ENCODE data around the gene GBX2. TPM values are rescaled to one million over a fixed set of nuclear protein-coding genes. Genes with fewer than 3 reads are reported as not detected.

The GBX2 gene
- total RNA-seq, 1 experiment from 2014 or later: 0.31 TPM

DNA sequence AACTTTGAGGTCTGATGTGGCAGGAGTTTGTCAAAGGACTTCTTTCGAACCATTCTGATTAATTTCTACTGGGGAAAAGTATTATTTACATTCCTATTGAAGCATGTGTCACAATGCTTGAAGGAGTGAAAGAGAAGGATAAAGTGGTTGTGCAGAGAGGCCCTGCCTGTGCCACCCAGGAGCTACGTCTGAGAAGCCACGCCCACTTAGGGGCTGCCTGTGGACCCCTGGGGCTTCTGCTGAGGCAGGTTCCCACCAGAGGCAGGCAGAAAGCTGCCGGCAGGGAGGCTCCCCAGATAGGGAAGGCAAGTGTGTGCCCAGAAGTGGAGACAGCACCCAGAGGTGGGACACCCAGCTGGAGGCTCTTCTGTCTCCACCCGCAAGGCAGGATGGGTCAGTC, 47.4 kb downstream of the GBX2 start:
- Histone ChIP-seq H2BK5ac (ENCODE audit: insufficient read length, low read length) (no peak overlapping the region), H3K23ac (ENCODE audit: insufficient read length, low read depth, low read length) (no peak overlapping the region), H2BK20ac (ENCODE audit: low read depth, low read length, poor library complexity, severe bottlenecking) (no peak overlapping the region), H3K56ac (ENCODE audit: insufficient read length, low read depth, low read length) (no peak overlapping the region), H4K91ac (ENCODE audit: insufficient read length, low read depth, low read length) (no peak overlapping the region), H3T11ph (ENCODE audit: low read length) (no peak overlapping the region), H3K4ac (ENCODE audit: low read depth, low read length) (no peak overlapping the region), H3K14ac (ENCODE audit: insufficient read depth, low read length) (no peak overlapping the region), H3K4me2 (ENCODE audit: insufficient read depth, insufficient read length, low read length) (no peak overlapping the region), H3K9ac (ENCODE audit: extremely low read depth, insufficient read length, low read length) (no peak overlapping the region), H2BK15ac (ENCODE audit: low read depth, low read length) (no peak overlapping the region), H2AK5ac (ENCODE audit: insufficient read length, low read length) (no peak overlapping the region), H3K9me3 (ENCODE audit: control insufficient read depth, low read depth, low read length) (no peaks in the 10 kb centered on the region), H4K8ac (replicated peaks; ENCODE audit: insufficient read length, low read depth, low read length) (no peak overlapping the region), H3K4me1 (ENCODE audit: insufficient read depth, low read length) (no peaks in the 10 kb centered on the region; the same call in 1 of the 2 replicates), H3K27ac (ENCODE audit: insufficient read length, low read depth, low read length) (no peak overlapping the region), H2AFZ (ENCODE audit: low read length) (no peak overlapping the region), H3K27me3 (ENCODE audit: insufficient read depth, low read length) (no peaks in the 10 kb centered on the region), H3K79me1 (ENCODE audit: insufficient read depth, low read depth, low read length, poor library complexity, severe bottlenecking) (no peaks in the 10 kb centered on the region), H4K5ac (ENCODE audit: insufficient read length, low read depth, low read length) (no peak overlapping the region), H4K20me1 (ENCODE audit: control insufficient read depth, insufficient read depth, insufficient read length) (no peaks in the 10 kb centered on the region), H2BK12ac (ENCODE audit: insufficient read length, low read depth, low read length) (no peak overlapping the region), H3K79me2 (ENCODE audit: insufficient read depth, low read length) (no peaks in the 10 kb centered on the region), H2BK120ac (ENCODE audit: low read depth, low read length, poor library complexity, severe bottlenecking) (no peak overlapping the region), H3K23me2 (ENCODE audit: insufficient read length, low read depth, low read length, poor library complexity, severe bottlenecking) (no peaks in the 10 kb centered on the region), H3K18ac (ENCODE audit: insufficient read length, low read depth, low read length) (no peak overlapping the region)
- no peaks in the 10 kb centered on the region for H3K9me3 Mint-ChIP-seq
- peaks cover 21 to 23% of the 10 kb centered on the region in 2 experiments for H3K4me1 Mint-ChIP-seq
- WGBS (ENCODE audit: extremely low coverage, insufficient read length, low lambda C conversion rate): no CpG with 5 or more reads among the region's 5 CpGs
- H3K36me3 Mint-ChIP-seq (ENCODE audit: insufficient read depth in 1 of 3, low read depth in 3 of 3): peaks cover 5 to 10% (median 9%) of the 10 kb centered on the region in 3 experiments
- TF ChIP-seq, protein P1, sequence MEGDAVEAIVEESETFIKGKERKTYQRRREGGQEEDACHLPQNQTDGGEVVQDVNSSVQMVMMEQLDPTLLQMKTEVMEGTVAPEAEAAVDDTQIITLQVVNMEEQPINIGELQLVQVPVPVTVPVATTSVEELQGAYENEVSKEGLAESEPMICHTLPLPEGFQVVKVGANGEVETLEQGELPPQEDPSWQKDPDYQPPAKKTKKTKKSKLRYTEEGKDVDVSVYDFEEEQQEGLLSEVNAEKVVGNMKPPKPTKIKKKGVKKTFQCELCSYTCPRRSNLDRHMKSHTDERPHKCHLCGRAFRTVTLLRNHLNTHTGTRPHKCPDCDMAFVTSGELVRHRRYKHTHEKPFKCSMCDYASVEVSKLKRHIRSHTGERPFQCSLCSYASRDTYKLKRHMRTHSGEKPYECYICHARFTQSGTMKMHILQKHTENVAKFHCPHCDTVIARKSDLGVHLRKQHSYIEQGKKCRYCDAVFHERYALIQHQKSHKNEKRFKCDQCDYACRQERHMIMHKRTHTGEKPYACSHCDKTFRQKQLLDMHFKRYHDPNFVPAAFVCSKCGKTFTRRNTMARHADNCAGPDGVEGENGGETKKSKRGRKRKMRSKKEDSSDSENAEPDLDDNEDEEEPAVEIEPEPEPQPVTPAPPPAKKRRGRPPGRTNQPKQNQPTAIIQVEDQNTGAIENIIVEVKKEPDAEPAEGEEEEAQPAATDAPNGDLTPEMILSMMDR (conservative IDR thresholded peaks at IDR 0.05): no peak
- no peak overlapping the region for H3K27ac Mint-ChIP-seq
- no peak overlapping the region for H3K4me3 Mint-ChIP-seq
- H3K27me3 Mint-ChIP-seq (ENCODE audit: low read depth): peaks cover 46% of the 10 kb centered on the region
- no peak for DNase-seq
